Measurements from ENCODE around the gene RBPMS2. TPM values are rescaled to one million over a fixed set of nuclear protein-coding genes. Genes with fewer than 3 reads are reported as not detected.

The RBPMS2 gene
- total RNA-seq, 1 experiment from 2014 or later: 0.16 TPM

DNA sequence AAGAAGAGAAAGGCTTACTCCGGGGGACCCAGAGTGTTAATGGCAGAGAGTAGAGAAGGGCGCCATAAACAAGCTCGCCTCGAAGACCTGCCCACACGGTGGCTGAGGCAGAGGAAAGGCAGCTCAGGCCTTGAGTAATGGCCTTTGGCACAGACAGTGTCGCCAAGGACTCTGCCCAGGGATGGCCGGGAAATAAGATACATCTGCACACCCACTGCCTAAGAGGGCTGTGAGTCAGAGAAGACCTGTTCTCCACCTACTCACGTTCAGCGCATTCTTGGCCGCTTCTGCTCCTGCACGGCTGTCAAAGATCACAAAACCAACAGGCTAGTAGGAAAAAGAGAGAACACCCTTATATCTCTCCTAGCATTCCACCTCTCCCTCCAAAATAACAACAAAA is 26.2 kb downstream of the RBPMS2 start:
- intact Hi-C loops (cut with micrococcal nuclease): no loop called here
- TF ChIP-seq, protein P1, sequence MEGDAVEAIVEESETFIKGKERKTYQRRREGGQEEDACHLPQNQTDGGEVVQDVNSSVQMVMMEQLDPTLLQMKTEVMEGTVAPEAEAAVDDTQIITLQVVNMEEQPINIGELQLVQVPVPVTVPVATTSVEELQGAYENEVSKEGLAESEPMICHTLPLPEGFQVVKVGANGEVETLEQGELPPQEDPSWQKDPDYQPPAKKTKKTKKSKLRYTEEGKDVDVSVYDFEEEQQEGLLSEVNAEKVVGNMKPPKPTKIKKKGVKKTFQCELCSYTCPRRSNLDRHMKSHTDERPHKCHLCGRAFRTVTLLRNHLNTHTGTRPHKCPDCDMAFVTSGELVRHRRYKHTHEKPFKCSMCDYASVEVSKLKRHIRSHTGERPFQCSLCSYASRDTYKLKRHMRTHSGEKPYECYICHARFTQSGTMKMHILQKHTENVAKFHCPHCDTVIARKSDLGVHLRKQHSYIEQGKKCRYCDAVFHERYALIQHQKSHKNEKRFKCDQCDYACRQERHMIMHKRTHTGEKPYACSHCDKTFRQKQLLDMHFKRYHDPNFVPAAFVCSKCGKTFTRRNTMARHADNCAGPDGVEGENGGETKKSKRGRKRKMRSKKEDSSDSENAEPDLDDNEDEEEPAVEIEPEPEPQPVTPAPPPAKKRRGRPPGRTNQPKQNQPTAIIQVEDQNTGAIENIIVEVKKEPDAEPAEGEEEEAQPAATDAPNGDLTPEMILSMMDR (IDR thresholded peaks at IDR 0.05; ENCODE audit: unreplicated experiment): no peak
- Mint-ChIP-seq H3K4me1 (ENCODE audit: insufficient read depth, unreplicated experiment) (peaks cover 8% of the 10 kb centered on the region), H3K4me3 (ENCODE audit: unreplicated experiment) (no peak overlapping the region), H3K27me3 (ENCODE audit: insufficient read depth, unreplicated experiment) (peaks cover 11% of the 10 kb centered on the region), H3K27ac (ENCODE audit: low read depth, unreplicated experiment) (no peak overlapping the region), H3K9me3 (ENCODE audit: unreplicated experiment) (no peaks in the 10 kb centered on the region), H3K36me3 (ENCODE audit: insufficient read depth, unreplicated experiment) (no peaks in the 10 kb centered on the region)
- BruUV-seq (replicated peaks): no TSS peak
- POLR2A ChIA-PET: no interaction called here
- DNase-seq (ENCODE audit: unreplicated experiment): peak; percentile 72
- CTCF ChIA-PET: interaction anchor here (0.6 to 2.1 kb wide), 4 partner anchors 14 to 76 kb away, joined by 3 to 9 read pairs (median 6); no protein-coding TSS in a partner anchor

GRCh38 chr15:64748251-64748650 is 27.1 kb downstream of the RBPMS2 start:
- no peaks in the 10 kb centered on the region for H3K36me3 Mint-ChIP-seq (ENCODE audit: insufficient read depth, unreplicated experiment)
- H3K9me3 Mint-ChIP-seq (ENCODE audit: unreplicated experiment): no peaks in the 10 kb centered on the region
- TF ChIP-seq, protein P1 (IDR thresholded peaks at IDR 0.05; ENCODE audit: unreplicated experiment): no peak
- DNase-seq (ENCODE audit: unreplicated experiment): no peak
- no peak overlapping the region for H3K4me3 Mint-ChIP-seq (ENCODE audit: unreplicated experiment)
- H3K27ac Mint-ChIP-seq (ENCODE audit: low read depth, unreplicated experiment): no peak overlapping the region
- ChIA-PET POLR2A (no interaction called here), CTCF (interaction anchor here (1.2 kb wide), 1 partner anchor 43 kb away, joined by 4 read pairs; no protein-coding TSS in a partner anchor)
- H3K27me3 Mint-ChIP-seq (ENCODE audit: insufficient read depth, unreplicated experiment): peaks cover 11% of the 10 kb centered on the region
- H3K4me1 Mint-ChIP-seq (ENCODE audit: insufficient read depth, unreplicated experiment): peaks cover 8% of the 10 kb centered on the region
- BruUV-seq (replicated peaks): no TSS peak
- intact Hi-C loops (cut with micrococcal nuclease): no loop called here

GRCh38 chr15:64747578-64747977 is 27.8 kb downstream of the RBPMS2 start:
- Mint-ChIP-seq H3K36me3 (ENCODE audit: insufficient read depth, unreplicated experiment) (no peaks in the 10 kb centered on the region), H3K4me1 (ENCODE audit: insufficient read depth, unreplicated experiment) (peaks cover 8% of the 10 kb centered on the region), H3K4me3 (ENCODE audit: unreplicated experiment) (no peak overlapping the region), H3K27me3 (ENCODE audit: insufficient read depth, unreplicated experiment) (peaks cover 11% of the 10 kb centered on the region), H3K27ac (ENCODE audit: low read depth, unreplicated experiment) (no peak overlapping the region), H3K9me3 (ENCODE audit: unreplicated experiment) (no peaks in the 10 kb centered on the region)
- POLR2A ChIA-PET: no interaction called here
- TF ChIP-seq, protein P1 (IDR thresholded peaks at IDR 0.05; ENCODE audit: unreplicated experiment): no peak
- intact Hi-C loops (cut with micrococcal nuclease): no loop called here
- CTCF ChIA-PET: interaction anchor here (1.2 kb wide), 1 partner anchor 44 kb away, joined by 4 read pairs; no protein-coding TSS in a partner anchor
- no TSS peak for BruUV-seq (replicated peaks)
- no peak for DNase-seq (ENCODE audit: unreplicated experiment)

GRCh38 chr15:64746921-64747320 is 28.5 kb downstream of the RBPMS2 start:
- Mint-ChIP-seq H3K27ac (ENCODE audit: low read depth, unreplicated experiment) (no peak overlapping the region), H3K36me3 (ENCODE audit: insufficient read depth, unreplicated experiment) (no peaks in the 10 kb centered on the region), H3K27me3 (ENCODE audit: insufficient read depth, unreplicated experiment) (peaks cover 11% of the 10 kb centered on the region), H3K4me1 (ENCODE audit: insufficient read depth, unreplicated experiment) (peaks cover 8% of the 10 kb centered on the region), H3K4me3 (ENCODE audit: unreplicated experiment) (no peak overlapping the region), H3K9me3 (ENCODE audit: unreplicated experiment) (no peaks in the 10 kb centered on the region)
- intact Hi-C loops (cut with micrococcal nuclease): no loop called here
- ChIA-PET POLR2A (interaction anchor here (0.6 kb wide), 1 partner anchor 23 kb away, joined by 3 read pairs; no protein-coding TSS in a partner anchor), CTCF (interaction anchor here (0.6 to 0.9 kb wide), 2 partner anchors 15 to 252 kb away, joined by 4 to 5 read pairs; no protein-coding TSS in a partner anchor)
- TF ChIP-seq, protein P1 (IDR thresholded peaks at IDR 0.05; ENCODE audit: unreplicated experiment): no peak
- BruUV-seq (replicated peaks): no TSS peak
- no peak for DNase-seq (ENCODE audit: unreplicated experiment)

Measured in MCF 10A (cell line).